Activated CD4-positive, alpha-beta T cell treated with anti-CD3 and anti-CD28 coated beads, Interleukin-2, Interleukin-4, amounts not matched to agents 100 ng/mL and 50 ng/mL, durations not matched to agents 16 hours and 8 hours (primary cell): ENCODE data around the gene ITGA8.
"Not testable (repeated sequence)": the region's sequence is repeated elsewhere in the genome, so short reads cannot be mapped to it uniquely, and the experiment has no call there.

ENCODE experiments used
- DNase-seq: peaks from one replicate; pipeline ENCODE4 v3.0.0-alpha.2; 2020; ENCODE audit warnings: low spot score

ITGA8 gene

DNA sequence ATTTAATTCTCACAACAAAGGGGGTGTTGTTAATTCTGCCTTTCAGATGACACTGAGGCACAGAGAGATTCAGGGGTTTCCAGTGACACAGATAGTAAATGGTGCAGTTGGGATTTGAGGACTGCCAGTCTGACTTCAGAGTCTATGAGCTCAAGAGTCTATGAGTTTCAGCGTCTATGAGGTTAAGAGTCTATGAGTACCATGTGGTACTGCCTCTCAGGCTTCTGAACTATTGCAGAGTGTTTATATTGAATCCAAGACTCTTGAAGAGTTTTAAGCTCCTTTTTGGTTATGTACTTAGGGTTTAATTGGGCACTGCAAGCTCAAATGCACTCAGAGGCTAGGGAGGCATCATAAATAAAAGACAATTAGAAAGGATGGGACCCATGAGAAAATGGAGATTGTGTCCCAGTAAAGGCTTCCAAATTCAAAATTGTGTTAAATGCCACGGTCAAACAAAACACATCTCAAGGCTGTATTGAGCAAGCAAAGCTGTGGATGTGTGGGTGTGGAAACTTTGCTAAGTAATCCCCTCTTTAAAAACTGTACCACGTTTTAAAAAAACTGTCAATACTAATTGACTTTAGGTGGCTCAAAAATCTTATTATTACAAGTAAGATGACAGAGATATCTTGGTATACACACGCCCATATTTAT, 224.7 kb downstream of the ITGA8 start:
- DNase-seq, result no peak

DNA sequence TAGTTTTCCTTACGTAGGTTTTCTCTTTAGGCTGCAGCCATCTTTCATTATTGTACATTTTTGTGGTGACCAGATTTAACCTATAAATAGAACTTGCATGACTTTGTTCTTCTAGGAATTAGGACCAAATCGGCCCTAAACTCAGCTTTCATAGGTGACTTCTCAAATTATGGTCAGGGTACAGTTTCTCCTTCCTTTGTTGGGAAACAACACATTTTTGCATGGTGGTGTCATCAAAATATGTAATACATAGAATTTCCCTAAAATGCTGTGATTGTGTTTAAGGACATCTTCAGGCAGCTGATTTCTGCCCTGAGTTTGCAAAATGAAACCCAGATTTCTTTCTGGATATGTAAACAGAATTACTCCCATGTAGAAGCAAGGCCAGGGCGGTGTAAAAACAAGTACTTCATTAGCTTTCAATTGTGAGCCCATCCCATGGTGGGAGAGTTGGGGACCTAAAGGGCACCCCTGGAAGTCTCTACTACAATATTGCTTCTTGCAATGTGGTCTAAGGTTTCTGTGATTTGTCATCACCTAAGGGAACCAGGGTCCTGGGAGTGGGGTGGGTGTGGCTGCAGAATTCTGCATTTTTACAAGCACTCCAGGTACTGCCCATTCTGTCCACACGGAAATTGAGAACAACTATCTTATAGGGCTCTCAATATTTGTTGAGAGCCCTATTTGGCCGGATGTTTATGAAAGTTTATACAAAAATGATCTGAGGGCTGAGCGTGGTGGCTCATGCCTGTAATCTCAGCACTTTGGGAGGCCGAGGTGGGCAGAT, 227.7 kb downstream of the ITGA8 start:
- no peak for DNase-seq

DNA sequence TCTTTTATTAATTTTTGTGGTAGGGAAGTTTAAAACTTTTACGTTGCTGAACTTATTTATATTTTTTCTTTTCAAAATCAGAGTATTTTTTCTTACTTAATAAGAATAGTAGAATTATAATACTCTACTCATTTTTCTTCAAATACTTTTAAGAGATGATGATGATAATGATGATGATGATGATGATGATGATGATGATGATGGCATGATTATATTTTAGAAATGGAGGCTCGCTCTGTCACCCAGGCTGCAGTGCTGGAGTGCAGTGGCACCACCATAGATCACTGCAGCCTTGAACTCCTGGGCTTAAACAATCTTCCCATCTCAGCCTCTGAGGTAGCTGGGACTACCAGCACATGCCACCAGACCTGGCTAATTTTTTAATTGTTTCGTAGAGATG, 230.3 kb downstream of the ITGA8 start:
- DNase-seq, result no peak

DNA sequence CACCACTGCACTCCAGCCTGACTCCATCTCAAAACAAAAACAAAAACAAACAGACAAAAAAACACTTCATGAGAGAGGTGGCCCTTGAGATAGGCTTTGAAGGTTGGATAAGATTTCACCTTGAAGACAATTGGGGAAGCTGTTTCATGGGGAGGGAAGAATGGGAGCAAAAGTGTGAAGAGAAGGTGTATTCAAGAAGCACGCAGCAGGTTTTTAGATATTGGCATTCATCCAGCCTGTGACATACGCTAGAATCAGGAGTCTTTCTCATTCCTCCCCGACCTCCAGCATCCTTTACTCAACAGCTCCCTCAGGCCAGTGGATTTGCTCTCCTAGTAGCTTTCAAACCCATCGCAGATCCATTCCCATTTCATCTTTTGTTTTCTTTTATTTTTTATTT, 232.3 kb downstream of the ITGA8 start:
- DNase-seq, result no peak

DNA sequence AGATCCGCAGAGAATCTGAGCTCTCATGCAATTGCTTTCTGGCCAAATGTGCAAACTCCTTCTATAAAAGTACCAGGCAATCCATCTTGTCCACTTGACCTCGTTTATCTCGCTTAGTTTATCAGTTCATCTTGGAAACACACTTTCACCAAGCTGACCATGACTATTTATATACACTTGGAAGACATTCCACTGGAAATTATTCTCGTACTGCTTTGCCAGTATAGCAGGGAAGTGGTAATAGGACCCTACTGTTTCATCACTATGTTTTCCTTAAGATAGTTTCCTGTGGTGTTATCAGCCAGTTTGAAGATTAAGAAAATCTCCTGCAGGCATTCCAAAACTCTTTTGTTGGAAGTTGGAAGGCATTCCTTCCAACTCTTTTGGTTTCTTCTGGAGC, 233.3 kb downstream of the ITGA8 start:
- no peak for DNase-seq

DNA sequence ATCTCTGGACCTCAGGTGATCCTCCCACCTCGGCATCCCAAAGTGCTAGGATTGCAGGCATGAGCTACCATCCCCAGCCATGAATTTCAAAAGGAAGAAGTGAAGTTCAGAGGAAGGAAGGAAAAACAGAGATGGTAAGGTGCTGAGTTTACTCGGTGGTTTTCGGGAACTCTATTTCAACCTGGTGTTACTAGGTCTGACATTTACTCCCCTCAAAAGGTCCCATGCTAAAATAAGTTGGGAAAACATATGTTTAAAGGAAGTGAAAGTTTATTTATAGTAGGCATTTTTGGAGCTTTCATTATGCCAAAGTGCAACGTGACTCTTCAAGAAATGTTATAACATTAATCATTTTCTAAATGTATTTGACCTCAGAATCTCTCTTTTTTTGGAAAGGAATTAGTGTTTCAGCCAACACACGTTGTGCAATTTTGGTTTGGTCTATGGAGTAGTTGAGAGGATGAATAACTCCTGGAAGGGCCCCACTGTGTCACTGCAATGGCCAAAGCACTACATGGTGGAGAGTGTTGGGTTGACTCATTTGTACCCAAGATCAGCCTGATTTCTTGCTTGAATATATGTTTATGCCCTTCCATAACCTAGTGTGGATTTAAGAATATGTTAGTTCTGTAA, 233.9 kb downstream of the ITGA8 start:
- DNase-seq, result no peak

DNA sequence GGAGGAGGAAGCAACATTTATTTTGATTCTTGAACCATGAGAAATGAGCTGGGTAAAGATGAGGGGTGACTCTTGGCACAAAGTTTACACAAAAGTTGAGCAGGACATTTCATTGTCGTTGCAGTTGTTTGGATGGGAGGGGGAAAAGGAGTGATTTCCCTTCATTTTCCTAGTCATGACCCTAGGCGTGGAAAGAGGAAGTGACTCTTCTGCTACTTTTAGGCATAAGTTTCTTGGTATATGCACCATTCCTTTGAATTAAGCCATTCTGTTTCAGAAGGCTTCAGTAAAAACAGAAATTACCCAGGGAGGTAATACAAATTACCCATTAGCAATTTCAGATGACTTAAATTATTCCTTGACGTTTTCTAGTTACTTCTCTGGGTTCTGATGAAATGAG, 234.7 kb downstream of the ITGA8 start:
- no peak for DNase-seq

DNA sequence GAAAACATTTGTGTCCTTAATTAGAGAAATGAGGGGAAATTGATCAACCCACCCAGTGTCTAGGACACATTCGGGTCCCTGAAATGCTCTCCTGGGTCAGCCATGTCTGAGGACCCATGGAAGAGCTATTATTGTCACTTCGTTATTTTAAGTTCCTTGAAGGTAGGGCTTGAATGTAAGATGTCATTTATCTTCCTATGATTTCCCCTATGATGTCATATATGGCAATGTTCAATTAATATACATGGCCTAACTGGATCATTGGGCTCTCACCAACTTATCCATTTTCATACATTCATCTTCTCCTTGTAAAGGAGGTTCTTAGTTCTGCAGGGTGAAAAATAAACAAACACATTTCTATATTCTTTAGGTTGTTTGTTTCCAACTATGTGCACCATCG, 235.6 kb downstream of the ITGA8 start:
- DNase-seq, result no peak

DNA sequence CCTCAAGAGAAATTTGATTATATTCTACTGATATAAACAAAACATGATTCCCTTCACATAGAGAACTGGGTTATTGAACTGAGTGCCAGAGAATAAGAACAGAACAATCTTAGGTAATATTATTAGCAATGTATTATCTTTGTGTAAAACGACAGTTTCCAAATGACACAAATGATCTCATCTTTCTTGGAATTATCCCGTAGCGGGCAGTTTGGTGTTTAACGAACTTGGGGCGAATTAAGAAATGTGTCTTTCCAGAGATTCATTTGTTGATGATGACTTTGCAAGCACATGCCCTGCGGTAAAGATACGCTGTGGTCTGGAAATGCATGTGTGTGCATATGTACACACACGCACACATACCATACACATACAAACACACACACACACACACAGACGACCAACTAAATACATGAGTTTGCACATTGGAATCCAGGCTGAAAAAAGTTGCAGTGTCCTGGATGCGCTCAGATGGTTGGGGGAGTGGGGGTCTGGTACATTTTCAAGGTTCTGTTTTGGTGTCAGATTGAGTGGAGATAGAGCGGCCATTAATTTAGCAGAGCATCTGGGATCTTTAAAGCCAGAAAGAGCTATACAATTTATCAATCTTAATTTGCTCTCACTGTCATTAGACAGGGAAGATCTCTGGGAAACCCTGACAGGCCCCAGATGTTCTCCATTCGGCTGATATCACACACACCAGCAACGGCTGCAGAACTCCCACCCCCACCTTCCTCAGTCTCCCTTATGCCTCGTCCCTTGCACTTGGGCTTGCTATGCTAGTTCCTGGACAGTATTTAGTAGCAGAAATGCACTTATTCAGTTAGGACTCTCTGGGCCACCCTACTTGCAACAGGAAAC, 236.3 kb downstream of the ITGA8 start:
- DNase-seq, result no peak

DNA sequence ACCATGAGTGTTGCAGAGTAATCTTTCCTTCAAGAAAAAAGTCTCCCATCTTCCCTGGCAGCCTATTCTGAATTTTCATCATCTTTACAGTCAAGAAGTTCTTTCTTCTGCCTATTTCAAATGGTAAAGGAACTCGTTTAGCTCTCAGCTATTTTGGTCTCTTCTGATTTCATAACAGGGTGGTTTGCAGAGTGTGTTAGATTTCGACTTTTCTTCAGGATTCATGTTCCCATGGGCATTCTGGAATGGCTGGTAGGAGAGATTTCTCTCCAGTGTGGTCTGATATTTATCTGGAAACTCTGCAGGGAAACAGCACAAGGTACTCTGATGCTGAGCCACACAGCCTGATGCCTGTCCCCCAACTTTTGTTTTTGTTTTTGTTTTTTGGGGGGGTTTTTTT, 237.6 kb downstream of the ITGA8 start:
- no peak for DNase-seq

DNA sequence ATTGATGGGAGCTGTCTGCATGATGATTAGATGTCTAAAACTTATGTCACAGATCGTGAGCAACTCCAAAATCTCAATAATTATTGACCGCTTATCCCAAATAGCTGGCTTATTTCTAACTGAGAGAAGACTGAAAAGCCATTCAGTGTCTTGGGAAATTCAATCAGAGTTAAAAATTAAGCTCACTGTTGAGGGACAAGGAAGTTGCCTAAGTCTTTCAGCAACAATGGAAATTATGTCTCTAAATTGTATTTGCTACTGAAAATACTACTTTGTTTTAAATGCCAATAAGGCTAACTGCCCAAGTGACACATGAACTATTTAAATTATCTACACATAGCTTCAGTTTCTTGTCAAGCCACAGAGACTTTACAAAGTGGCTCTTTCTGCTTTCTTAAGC, 240.8 kb downstream of the ITGA8 start:
- no peak for DNase-seq

DNA sequence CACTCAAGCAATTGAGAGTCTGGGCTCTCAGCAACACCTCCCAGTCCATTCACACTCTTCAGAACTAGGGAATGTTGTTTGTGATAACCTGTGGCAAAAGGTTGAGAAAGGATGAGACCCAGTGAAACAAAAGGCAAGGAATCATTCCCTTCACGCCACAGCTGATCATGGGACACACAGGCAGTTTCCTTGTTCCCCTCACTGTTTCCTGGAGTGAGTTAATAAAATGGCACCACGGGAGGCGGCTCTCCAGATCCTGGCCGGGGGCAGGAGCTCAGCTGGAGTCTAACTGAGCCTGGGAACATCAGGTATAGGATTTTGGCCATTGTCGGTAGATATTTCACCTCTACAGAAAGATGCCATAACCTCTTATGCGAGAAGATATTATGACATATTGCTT, 241.3 kb downstream of the ITGA8 start:
- DNase-seq, result no peak

DNA sequence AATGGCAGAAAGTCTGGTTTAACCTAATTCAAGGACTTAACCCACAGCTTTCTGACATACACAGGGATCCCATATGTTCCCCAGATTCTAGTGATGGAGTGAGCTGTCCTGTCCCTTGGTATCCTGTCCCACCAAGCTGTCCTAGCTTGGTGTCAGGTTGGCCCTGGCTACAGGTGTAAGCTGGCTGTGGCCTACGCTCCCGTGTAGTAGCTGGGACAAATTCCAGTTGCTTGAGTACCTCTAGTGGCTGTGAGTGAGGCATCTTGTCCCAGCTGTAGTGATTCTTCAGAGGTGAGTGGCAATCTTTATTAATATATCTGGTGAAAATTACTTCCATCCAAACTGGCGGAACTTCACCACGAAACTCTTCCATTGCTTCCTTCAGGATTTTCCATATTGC, 243.4 kb downstream of the ITGA8 start:
- DNase-seq, result no peak

DNA sequence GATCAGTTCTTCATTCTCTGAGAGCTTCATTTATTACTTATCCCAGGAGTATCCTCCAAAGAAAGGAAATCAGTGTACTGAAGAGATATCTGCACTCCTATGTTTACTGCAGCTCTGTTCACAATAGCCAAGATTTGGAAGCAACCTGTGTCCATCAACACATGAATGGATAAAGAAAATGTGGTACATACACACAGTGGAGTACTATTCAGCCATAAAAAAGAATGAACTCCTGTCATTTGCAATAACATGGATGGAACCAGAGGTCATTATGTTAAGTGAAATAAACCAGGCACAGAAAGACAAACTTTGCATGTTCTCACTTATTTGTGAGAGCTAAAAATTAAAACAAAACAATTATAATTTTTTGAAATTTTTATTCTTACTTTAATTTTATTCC, 244.3 kb downstream of the ITGA8 start:
- not testable (repeated sequence) for DNase-seq

DNA sequence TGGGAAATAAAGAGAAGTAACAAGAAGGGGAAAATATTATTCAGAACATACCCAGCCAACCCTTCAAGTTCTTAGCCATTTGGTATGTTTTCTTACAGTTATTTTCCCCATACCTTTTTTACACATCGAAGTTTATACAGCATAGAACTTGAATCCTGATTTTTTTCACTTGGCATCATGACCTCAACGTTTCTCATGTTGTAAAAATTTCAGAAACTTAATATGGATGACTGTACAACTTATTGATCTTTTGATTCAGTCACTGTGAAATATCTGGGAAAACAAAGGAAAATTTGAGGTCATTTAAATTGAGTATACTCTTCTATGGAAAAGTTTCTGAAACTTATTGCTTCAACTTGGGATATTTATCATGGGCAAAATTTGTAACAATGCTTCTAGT, 245.1 kb downstream of the ITGA8 start:
- no peak for DNase-seq

DNA sequence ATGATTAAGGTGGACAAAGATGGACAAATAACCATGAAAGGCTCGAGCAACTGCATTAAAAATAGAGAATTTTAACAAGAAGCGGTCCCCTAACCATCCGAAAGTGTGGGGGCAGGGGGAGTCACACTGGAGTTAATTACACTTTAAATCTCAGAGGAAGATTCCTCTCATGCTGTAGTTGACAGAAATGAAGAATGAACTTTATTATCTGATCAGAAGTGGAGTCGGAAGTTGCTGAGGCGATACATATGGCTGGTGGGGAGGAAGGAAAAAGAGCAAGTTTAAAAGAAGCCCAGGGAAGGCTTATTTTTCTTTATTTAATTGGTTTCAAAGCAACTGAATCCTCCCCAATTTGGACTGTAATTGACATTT, 246.3 kb downstream of the ITGA8 start:
- no peak for DNase-seq

DNA sequence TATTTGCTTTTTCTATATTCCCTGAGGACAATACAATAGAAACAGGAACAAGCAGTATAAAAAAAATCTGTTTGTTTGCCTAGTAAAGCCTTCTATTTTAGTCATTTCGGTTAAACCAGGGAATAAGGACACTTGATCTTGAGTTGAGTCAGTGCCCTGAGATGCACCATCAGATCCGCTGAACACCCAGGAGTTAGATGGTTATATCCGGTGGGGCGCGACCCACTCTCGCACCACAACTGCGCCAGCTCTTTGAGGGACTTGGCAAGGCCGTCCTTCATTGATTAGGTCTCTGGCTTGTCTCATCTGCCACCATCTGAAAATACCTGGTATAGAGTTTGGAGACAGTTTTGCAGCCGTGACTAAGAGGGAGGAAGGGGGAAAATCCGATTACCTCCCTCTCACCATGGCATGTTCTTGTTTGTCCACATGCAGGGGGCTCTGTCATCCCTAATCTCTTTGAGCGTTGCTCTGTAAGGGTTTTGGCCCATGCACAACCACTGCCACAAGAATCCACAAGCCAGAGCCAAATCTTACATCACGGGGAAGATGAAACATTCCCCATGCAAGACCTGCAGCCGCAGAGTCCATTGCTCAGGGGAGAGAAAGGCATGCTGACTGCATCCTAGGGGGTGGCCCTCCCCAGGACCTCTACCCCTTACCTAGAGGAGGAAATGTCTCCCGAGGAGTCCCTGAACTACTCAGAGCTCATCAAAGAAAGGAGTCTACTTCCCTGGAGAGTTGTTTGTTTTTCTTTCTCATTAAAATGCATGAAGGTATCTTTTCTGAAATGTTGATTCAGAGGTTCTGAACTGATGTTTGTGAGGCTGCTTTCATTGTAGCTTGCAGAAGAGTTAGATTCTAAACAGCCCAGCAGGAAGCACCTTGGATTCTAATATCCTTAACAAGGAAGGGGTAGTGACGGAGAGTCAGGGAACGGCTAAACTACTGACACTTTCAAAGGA, 247.0 kb downstream of the ITGA8 start:
- DNase-seq, result no peak

DNA sequence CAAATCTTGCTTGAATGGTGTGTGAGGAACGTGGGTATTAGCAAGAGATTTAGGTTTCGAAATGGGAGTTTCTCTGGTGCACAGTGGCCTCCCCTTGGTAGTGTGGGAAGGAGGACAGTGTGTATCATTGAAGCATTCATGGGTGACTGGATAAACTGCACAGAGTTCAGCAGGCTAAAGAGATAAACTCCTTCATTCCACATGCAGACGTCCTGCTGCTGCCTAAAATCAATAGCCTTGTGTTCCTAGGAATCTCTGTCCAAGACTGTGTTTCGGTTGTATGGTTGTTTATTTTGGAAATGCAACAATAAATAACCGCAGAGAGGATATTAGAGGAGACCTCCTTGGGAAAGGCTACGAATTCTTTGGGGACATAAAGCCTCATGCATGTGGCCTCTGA, 247.7 kb downstream of the ITGA8 start:
- no peak for DNase-seq

DNA sequence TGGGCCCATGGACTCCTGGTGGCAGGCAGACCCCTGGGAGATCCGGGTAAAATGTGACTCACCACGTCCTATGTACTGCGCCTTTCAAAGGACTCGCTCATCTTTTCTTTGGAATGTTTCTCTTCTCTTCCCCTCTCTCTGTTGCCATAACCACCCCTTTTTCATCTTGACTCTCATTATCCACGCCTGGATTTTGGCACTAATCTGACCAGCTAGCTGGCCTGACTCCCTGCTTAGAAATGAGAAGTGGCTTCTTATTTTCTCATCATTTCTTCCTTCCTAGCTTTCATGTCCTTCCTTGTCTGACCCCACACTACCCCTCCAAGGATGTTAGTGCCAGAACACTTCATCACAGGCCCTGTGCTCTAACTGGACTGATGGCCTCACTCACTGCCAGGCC, 250.6 kb downstream of the ITGA8 start:
- no peak for DNase-seq

DNA sequence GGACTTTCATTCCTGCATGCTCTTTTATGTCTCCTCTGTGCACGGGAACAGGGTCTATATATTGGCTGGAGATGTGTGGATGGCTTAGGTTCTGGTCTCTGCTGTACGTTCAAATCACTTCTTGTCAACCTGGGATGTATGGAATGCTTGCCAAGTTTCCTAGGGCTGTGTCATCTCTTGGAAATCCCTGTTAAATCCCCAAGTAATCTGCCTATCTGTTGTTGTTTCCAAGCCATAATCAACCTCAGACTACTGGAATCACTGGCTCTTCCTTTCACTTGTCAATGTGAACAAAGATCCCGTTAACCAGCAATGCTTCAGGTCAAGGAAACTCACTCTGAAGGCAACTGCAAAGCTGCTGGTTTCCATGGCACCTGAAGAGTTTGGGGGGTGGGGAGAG, 255.3 kb downstream of the ITGA8 start:
- no peak for DNase-seq
